Panc1 (cell line): ENCODE data around the gene MOSMO. TPM values are rescaled to one million over a fixed set of nuclear protein-coding genes. Genes with fewer than 3 reads are reported as not detected.

Experiments used
- ATAC-seq: fragments of 200-7000 bp; cut with Tn5 transposase; 2 replicates; pipeline ENCODE4 v1.9.1; 2020; ENCODE audit warnings: mild to moderate bottlenecking, moderate library complexity
- BruUV-seq: library from RNA; stranded (reverse); fragments of 400-500 nt; replicated peaks from 2 replicates; lab custom pipeline; 2021; lab: Mats Ljungman, UMichigan
- CTCF ChIA-PET: fragments of 300-600 bp; sonication (Branson Sonifier 250); formaldehyde crosslinking; loops from one replicate; lab custom pipeline; 2022; ENCODE audit warnings: antibody characterized with exemption; lab: Charles Lee
- POLR2A ChIA-PET: fragments of 300-600 bp; sonication (Branson Sonifier 250); formaldehyde crosslinking; loops from one replicate; lab custom pipeline; 2022; ENCODE audit warnings: antibody characterized with exemption; lab: Charles Lee
- DNase-seq: peaks from one replicate; pipeline ENCODE4 v3.0.0-alpha.2; 2010; ENCODE audit warnings: low read depth, low spot score
- H3K27ac ChIP-seq: 2 replicates; pipeline ENCODE4 v1.5.1; 2011; ENCODE audit warnings: mild to moderate bottlenecking, low read length, inconsistent platforms
- H3K27me3 ChIP-seq: fragments of 200-500 bp; sonication (Bioruptor generic); 2 replicates; pipeline ENCODE4 v1.6.0; 2014; ENCODE audit warnings: low read length, inconsistent platforms; ENCODE audit not compliant: control insufficient read depth, insufficient read depth
- H3K36me3 ChIP-seq: fragments of 200-500 bp; sonication (Bioruptor generic); 2 replicates; pipeline ENCODE4 v1.5.1; 2014; ENCODE audit warnings: inconsistent platforms, mild to moderate bottlenecking, low read length, moderate library complexity; ENCODE audit not compliant: control insufficient read depth, insufficient read depth
- H3K4me1 ChIP-seq: 2 replicates; pipeline ENCODE4 v1.5.1; 2011; ENCODE audit warnings: inconsistent platforms, mild to moderate bottlenecking, low read length, moderate library complexity; ENCODE audit not compliant: control insufficient read depth, insufficient read depth
- H3K4me3 ChIP-seq, 2 experiments: 2 replicates each; pipeline ENCODE4 v1.5.1; 2011 to 2012; ENCODE audit warnings: low read depth in 2 of 2, low read length in 2 of 2, mild to moderate bottlenecking in 2 of 2, inconsistent platforms in 1 of 2, moderate library complexity in 1 of 2
- H3K9me3 ChIP-seq: fragments of 200-500 bp; sonication (Bioruptor generic); 2 replicates; pipeline ENCODE4 v1.5.1; 2014; ENCODE audit warnings: low read depth, mild to moderate bottlenecking, inconsistent platforms, low read length, moderate library complexity; ENCODE audit not compliant: control insufficient read depth, insufficient read depth
- POLR2AphosphoS5 ChIP-seq: IDR thresholded peaks from 2 replicates; pipeline ENCODE4 v1.6.1; 2012; ENCODE audit warnings: mild to moderate bottlenecking, low read depth, low read length, moderate library complexity
- SIN3A ChIP-seq: IDR thresholded peaks from 2 replicates; pipeline ENCODE4 v1.6.1; 2012; ENCODE audit warnings: low read depth, mild to moderate bottlenecking, low read length, moderate library complexity, borderline replicate concordance; ENCODE audit not compliant: insufficient read depth
- TCF7L2 ChIP-seq: IDR thresholded peaks from 2 replicates; pipeline ENCODE4 v1.6.1; 2011; ENCODE audit warnings: mild to moderate bottlenecking, low read depth, low read length, inconsistent platforms
- in situ Hi-C: cut with HindIII; loops from 2 replicates; pipeline ENCODE4 v1.10.0; 2016; ENCODE audit warnings: low sequenced_read_pairs, low pct_unique_long_range_greater_than_20kb
- intact Hi-C: fragments of 100-400 bp; cut with micrococcal nuclease; formaldehyde crosslinking; loops from one replicate; pipeline ENCODE4 v1.10.0; 2022; ENCODE audit not compliant: unreplicated experiment
- total RNA-seq: library from RNA; stranded (reverse); gene quantifications from one replicate; pipeline ENCODE4 v1.2.1, GENCODE V29; 2021; ENCODE audit not compliant: unreplicated experiment
- TF ChIP-seq, protein P1 (sequence below): fragments of 450-650 bp; IDR thresholded peaks from 2 replicates; pipeline ENCODE4 v1.5.1; 2017; ENCODE audit warnings: mild to moderate bottlenecking
- TF ChIP-seq, protein P2 (sequence below), 2 experiments: IDR thresholded peaks; 2 replicates each; pipeline ENCODE4 v1.6.1; 2011 to 2012; ENCODE audit warnings: low read depth in 2 of 2, control low read depth in 1 of 2, low read length in 1 of 2, mild to moderate bottlenecking in 1 of 2, moderate library complexity in 1 of 2; ENCODE audit not compliant: insufficient read depth in 1 of 2

MOSMO gene
- total RNA-seq, 1 experiment from 2014 or later, result 20.6 TPM

DNA sequence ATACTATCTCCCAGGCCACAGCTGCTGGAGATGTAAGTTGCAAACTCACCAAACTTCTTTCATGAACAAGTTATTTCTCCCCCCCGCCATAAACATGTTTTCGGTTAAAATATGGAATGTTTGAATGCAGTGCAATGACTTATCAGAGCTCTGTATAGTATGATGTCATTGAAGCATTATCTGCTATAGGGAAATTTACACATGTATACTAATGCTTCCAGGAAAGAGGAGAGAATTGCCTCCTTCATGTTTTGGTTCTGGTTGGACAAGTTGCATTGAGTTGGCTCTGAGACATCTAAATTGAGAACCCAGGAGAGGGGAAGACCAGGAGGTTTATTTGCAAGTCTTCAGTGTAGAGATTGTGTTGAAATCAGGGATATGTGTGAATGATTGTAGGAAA, 34.0 kb upstream of the MOSMO start:
- no TSS peak for BruUV-seq
- DNase-seq (no peak), ATAC-seq (no peak)
- Histone ChIP-seq H3K36me3 (peaks cover 66% of the 10 kb centered on the region), H3K4me1 (no peaks in the 10 kb centered on the region), H3K9me3 (no peaks in the 10 kb centered on the region), H3K27ac (no peak overlapping the region), H3K4me3 (no peak overlapping the region), H3K27me3 (no peaks in the 10 kb centered on the region)
- in situ Hi-C loops, result no loop called here
- TF ChIP-seq SIN3A (no peak), POLR2AphosphoS5 (no peak), TCF7L2 (no peak)
- TF ChIP-seq, protein P1, sequence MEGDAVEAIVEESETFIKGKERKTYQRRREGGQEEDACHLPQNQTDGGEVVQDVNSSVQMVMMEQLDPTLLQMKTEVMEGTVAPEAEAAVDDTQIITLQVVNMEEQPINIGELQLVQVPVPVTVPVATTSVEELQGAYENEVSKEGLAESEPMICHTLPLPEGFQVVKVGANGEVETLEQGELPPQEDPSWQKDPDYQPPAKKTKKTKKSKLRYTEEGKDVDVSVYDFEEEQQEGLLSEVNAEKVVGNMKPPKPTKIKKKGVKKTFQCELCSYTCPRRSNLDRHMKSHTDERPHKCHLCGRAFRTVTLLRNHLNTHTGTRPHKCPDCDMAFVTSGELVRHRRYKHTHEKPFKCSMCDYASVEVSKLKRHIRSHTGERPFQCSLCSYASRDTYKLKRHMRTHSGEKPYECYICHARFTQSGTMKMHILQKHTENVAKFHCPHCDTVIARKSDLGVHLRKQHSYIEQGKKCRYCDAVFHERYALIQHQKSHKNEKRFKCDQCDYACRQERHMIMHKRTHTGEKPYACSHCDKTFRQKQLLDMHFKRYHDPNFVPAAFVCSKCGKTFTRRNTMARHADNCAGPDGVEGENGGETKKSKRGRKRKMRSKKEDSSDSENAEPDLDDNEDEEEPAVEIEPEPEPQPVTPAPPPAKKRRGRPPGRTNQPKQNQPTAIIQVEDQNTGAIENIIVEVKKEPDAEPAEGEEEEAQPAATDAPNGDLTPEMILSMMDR, result no peak
- TF ChIP-seq, protein P2, sequence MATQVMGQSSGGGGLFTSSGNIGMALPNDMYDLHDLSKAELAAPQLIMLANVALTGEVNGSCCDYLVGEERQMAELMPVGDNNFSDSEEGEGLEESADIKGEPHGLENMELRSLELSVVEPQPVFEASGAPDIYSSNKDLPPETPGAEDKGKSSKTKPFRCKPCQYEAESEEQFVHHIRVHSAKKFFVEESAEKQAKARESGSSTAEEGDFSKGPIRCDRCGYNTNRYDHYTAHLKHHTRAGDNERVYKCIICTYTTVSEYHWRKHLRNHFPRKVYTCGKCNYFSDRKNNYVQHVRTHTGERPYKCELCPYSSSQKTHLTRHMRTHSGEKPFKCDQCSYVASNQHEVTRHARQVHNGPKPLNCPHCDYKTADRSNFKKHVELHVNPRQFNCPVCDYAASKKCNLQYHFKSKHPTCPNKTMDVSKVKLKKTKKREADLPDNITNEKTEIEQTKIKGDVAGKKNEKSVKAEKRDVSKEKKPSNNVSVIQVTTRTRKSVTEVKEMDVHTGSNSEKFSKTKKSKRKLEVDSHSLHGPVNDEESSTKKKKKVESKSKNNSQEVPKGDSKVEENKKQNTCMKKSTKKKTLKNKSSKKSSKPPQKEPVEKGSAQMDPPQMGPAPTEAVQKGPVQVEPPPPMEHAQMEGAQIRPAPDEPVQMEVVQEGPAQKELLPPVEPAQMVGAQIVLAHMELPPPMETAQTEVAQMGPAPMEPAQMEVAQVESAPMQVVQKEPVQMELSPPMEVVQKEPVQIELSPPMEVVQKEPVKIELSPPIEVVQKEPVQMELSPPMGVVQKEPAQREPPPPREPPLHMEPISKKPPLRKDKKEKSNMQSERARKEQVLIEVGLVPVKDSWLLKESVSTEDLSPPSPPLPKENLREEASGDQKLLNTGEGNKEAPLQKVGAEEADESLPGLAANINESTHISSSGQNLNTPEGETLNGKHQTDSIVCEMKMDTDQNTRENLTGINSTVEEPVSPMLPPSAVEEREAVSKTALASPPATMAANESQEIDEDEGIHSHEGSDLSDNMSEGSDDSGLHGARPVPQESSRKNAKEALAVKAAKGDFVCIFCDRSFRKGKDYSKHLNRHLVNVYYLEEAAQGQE (IDR thresholded peaks at IDR 0.05; ENCODE audit: insufficient read depth in 1 of 2, low read depth in 2 of 2, low read length in 1 of 2), result no peak
- ChIA-PET CTCF (no interaction called here), POLR2A (no interaction called here)
- intact Hi-C loops, result no loop called here

DNA sequence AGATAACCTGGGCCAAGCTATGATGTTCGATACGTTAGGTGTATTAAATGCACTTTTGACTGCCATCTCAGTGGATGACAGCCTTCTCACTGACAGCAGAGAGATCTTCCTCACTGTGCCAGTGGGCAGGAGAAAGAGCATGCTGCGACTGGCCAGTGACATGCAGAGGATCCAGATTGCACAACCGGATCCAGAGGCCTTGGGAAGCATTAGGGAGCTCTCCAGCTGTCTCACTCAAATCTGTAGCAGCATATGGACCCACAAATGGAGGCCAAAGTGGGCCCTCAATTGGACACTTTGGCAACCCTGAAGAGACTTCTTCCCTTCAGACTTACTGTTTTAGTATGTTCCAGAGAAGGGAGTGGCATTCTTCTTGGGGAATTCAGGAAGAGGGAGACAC, 27.9 kb upstream of the MOSMO start:
- H3K4me1 ChIP-seq, result no peaks in the 10 kb centered on the region
- in situ Hi-C loops, result no loop called here
- intact Hi-C loops, result no loop called here
- TF ChIP-seq, protein P1, result no peak
- TF ChIP-seq, protein P2 (IDR thresholded peaks at IDR 0.05; ENCODE audit: insufficient read depth in 1 of 2, low read depth in 2 of 2, low read length in 1 of 2), result no peak
- no peak for TF ChIP-seq POLR2AphosphoS5
- TF ChIP-seq SIN3A, result no peak
- CTCF ChIA-PET, result no interaction called here
- no peaks in the 10 kb centered on the region for H3K9me3 ChIP-seq
- ATAC-seq, result no peak
- no peaks in the 10 kb centered on the region for H3K27me3 ChIP-seq
- no peak for DNase-seq
- H3K4me3 ChIP-seq, result no peak overlapping the region
- peaks cover 69% of the 10 kb centered on the region for H3K36me3 ChIP-seq
- H3K27ac ChIP-seq, result no peak overlapping the region
- POLR2A ChIA-PET, result no interaction called here
- no TSS peak for BruUV-seq
